Astrocyte of the spinal cord (primary cell): ENCODE data around the gene ATXN1.

Experiments
- DNase-seq: peaks from one replicate; pipeline ENCODE4 v3.0.0; 2011; ENCODE audit warnings: low read depth, low spot score
- H3K4me3 ChIP-seq: 2 replicates; pipeline ENCODE4 v1.5.1; 2011; ENCODE audit warnings: low read depth, mild to moderate bottlenecking, low read length, moderate library complexity
- in situ Hi-C: cut with HindIII; loops from 2 replicates; pipeline ENCODE4 v1.10.0; 2017; ENCODE audit warnings: low sequenced_read_pairs
- TF ChIP-seq, protein P1 (sequence below): IDR thresholded peaks from 2 replicates; pipeline ENCODE4 v1.5.1; 2012; ENCODE audit warnings: low read depth, mild to moderate bottlenecking, low read length, inconsistent platforms

Gene ATXN1

DNA sequence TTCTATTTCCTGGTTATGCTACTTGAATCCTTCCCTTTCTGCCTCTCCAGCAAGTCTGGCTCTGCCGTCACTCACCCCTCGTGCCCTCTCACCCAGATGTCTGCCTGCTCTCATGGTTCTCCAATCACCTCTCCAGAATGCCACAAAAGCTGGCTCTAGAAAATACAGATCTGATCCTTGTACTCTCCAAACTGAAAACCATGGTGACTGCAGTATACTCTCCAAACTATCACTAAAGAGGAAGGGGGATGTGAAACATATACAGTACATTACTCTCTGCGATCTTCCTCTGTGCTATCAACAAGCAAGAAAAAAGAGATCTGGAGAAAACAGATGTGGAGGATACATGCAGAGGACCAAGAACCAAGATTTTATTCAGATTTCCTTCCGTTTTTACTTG lies 91.1 kb downstream of the ATXN1 start:
- no peak for DNase-seq
- H3K4me3 ChIP-seq: no peak overlapping the region
- TF ChIP-seq, protein P1, sequence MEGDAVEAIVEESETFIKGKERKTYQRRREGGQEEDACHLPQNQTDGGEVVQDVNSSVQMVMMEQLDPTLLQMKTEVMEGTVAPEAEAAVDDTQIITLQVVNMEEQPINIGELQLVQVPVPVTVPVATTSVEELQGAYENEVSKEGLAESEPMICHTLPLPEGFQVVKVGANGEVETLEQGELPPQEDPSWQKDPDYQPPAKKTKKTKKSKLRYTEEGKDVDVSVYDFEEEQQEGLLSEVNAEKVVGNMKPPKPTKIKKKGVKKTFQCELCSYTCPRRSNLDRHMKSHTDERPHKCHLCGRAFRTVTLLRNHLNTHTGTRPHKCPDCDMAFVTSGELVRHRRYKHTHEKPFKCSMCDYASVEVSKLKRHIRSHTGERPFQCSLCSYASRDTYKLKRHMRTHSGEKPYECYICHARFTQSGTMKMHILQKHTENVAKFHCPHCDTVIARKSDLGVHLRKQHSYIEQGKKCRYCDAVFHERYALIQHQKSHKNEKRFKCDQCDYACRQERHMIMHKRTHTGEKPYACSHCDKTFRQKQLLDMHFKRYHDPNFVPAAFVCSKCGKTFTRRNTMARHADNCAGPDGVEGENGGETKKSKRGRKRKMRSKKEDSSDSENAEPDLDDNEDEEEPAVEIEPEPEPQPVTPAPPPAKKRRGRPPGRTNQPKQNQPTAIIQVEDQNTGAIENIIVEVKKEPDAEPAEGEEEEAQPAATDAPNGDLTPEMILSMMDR: no peak
- in situ Hi-C loops: no loop called here

DNA sequence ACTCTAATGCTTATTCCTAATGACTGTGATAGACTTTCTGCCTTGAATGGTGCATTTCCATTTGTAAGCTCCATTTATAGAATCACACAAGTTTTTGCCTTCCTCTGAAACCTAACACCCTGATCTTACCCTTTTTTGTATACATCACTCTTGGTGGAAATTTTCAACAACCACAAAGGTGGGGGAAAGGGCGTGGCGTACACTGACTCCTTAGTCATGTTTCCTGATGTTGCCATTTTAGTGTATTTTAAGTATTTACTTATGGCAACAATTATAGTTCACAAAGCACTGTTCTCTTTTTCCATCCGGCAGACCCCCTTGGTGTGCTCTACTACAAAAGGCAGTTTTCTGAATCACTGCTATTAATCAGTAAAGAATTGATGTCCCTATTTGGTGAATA lies 92.0 kb downstream of the ATXN1 start:
- TF ChIP-seq, protein P1: no peak
- in situ Hi-C loops: no loop called here
- H3K4me3 ChIP-seq: no peak overlapping the region
- peak; percentile 86 for DNase-seq

DNA sequence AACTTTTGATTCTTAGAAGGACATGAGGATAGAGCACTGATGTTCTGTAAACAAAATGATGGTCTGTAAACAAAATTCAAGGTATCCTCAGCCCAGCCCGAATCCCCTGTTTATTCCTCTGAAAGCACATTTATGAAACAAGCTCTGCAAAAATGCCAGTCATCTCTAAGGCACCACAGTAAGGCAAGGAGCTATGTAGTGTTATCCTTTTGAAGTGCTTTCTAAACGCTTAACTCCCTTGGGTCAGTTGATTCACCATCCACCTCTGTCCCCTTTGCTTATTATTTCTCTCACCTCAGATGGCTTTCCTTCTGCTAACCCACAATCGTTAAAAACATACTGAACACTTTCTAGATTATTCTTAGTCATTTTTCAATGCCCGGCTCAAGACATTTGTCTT lies 93.8 kb downstream of the ATXN1 start:
- no peak overlapping the region for H3K4me3 ChIP-seq
- DNase-seq: no peak
- in situ Hi-C loops: no loop called here
- TF ChIP-seq, protein P1: no peak

GRCh38 chr6:16665992-16666391 lies 95.3 kb downstream of the ATXN1 start:
- no peak for DNase-seq
- TF ChIP-seq, protein P1: no peak
- in situ Hi-C loops: no loop called here
- no peak overlapping the region for H3K4me3 ChIP-seq

- no peak for DNase-seq
- in situ Hi-C loops: no loop called here
- TF ChIP-seq, protein P1: no peak
- no peak overlapping the region for H3K4me3 ChIP-seq
Observed at GRCh38 chr6:16665182-16665581, 96.1 kb downstream of the ATXN1 start.

- TF ChIP-seq, protein P1: no peak
- no peak for DNase-seq
- in situ Hi-C loops: no loop called here
- H3K4me3 ChIP-seq: no peak overlapping the region
Observed at GRCh38 chr6:16663901-16664300, 97.4 kb downstream of the ATXN1 start.

- no peak overlapping the region for H3K4me3 ChIP-seq
- TF ChIP-seq, protein P1: no peak
- DNase-seq: no peak
- in situ Hi-C loops: no loop called here
Observed at GRCh38 chr6:16660157-16660497, 101.1 kb downstream of the ATXN1 start.
